ENCODE measurements around the gene SORBS1.

Gene SORBS1

GRCh38 chr10:95408148-95408960, 152.8 kb downstream of the SORBS1 start:
- no peak overlapping the region for H3K27ac ChIP-seq (replicated peaks)

DNA sequence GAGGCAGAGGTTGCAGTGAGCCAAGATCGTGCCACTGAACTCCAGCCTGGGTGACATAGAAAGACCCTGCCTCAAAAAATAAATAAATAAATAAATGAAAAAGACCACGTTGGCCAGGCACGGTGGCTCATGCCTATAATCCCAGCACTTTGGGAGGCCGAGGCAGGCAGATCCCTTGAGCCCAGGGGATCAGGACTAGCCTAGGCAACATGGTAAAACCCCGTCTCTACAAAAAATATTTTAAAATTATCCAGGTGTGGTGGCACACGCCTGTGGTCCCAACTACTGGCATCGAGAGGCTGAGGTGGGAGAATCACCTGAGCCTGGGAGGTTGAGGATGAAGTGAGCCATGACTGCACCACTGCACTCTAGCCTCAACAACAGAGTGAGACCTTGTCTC, 153.6 kb downstream of the SORBS1 start:
- TF ChIP-seq SPI1 (IDR thresholded peaks at IDR 0.05; ENCODE audit: borderline replicate concordance, low read depth) = no peak
- no peak for TF ChIP-seq GABPA (IDR thresholded peaks at IDR 0.05; ENCODE audit: low read depth)
- TF ChIP-seq CTCF (IDR thresholded peaks at IDR 0.05; ENCODE audit: insufficient read depth, low read length) = no peak
- no peak for TF ChIP-seq POLR2AphosphoS5 (IDR thresholded peaks at IDR 0.05; ENCODE audit: low read depth)
- no peak for TF ChIP-seq REST (IDR thresholded peaks at IDR 0.05; ENCODE audit: insufficient replicate concordance, low read depth)
- H3K4me3 ChIP-seq (replicated peaks; ENCODE audit: insufficient read depth, low read length) = no peak overlapping the region
- no peak overlapping the region for H3K27ac ChIP-seq (replicated peaks)

More at GRCh38 chr10:95408148-95408960, 152.8 kb downstream of the SORBS1 start:
- no peaks in the 10 kb centered on the region for H3K27me3 ChIP-seq (ENCODE audit: insufficient read depth, poor library complexity, severe bottlenecking)
- no peak for TF ChIP-seq CTCF (IDR thresholded peaks at IDR 0.05; ENCODE audit: insufficient read depth, low read length)
- TF ChIP-seq GABPA (IDR thresholded peaks at IDR 0.05; ENCODE audit: low read depth) = no peak
- TF ChIP-seq POLR2AphosphoS5 (IDR thresholded peaks at IDR 0.05; ENCODE audit: low read depth) = no peak
- no peak for TF ChIP-seq REST (IDR thresholded peaks at IDR 0.05; ENCODE audit: insufficient replicate concordance, low read depth)
- TF ChIP-seq SPI1 (IDR thresholded peaks at IDR 0.05; ENCODE audit: borderline replicate concordance, low read depth) = no peak
- no peak for DNase-seq (ENCODE audit: low read depth in 1 of 2, low spot score in 1 of 2)
- no peak overlapping the region for H3K4me3 ChIP-seq (replicated peaks; ENCODE audit: insufficient read depth, low read length)

GRCh38 chr10:95406651-95407280, 154.4 kb downstream of the SORBS1 start:
- Histone ChIP-seq H3K4me3 (replicated peaks; ENCODE audit: insufficient read depth, low read length) (no peak overlapping the region), H3K27me3 (ENCODE audit: insufficient read depth, poor library complexity, severe bottlenecking) (no peaks in the 10 kb centered on the region), H3K27ac (replicated peaks) (no peak overlapping the region)
- TF ChIP-seq CTCF (IDR thresholded peaks at IDR 0.05; ENCODE audit: insufficient read depth, low read length) = no peak
- TF ChIP-seq SPI1 (IDR thresholded peaks at IDR 0.05; ENCODE audit: borderline replicate concordance, low read depth) = no peak
- TF ChIP-seq POLR2AphosphoS5 (IDR thresholded peaks at IDR 0.05; ENCODE audit: low read depth) = no peak
- no peak for TF ChIP-seq REST (IDR thresholded peaks at IDR 0.05; ENCODE audit: insufficient replicate concordance, low read depth)
- no peak for TF ChIP-seq GABPA (IDR thresholded peaks at IDR 0.05; ENCODE audit: low read depth)
- DNase-seq (ENCODE audit: low read depth in 1 of 2, low spot score in 1 of 2) = no peak

More for the DNA sequence above, 153.6 kb downstream of the SORBS1 start:
- no peaks in the 10 kb centered on the region for H3K27me3 ChIP-seq (ENCODE audit: insufficient read depth, poor library complexity, severe bottlenecking)
- no peak for DNase-seq (ENCODE audit: low read depth in 1 of 2, low spot score in 1 of 2)
